Measurements from ENCODE around the gene THYN1.

Gene THYN1

DNA sequence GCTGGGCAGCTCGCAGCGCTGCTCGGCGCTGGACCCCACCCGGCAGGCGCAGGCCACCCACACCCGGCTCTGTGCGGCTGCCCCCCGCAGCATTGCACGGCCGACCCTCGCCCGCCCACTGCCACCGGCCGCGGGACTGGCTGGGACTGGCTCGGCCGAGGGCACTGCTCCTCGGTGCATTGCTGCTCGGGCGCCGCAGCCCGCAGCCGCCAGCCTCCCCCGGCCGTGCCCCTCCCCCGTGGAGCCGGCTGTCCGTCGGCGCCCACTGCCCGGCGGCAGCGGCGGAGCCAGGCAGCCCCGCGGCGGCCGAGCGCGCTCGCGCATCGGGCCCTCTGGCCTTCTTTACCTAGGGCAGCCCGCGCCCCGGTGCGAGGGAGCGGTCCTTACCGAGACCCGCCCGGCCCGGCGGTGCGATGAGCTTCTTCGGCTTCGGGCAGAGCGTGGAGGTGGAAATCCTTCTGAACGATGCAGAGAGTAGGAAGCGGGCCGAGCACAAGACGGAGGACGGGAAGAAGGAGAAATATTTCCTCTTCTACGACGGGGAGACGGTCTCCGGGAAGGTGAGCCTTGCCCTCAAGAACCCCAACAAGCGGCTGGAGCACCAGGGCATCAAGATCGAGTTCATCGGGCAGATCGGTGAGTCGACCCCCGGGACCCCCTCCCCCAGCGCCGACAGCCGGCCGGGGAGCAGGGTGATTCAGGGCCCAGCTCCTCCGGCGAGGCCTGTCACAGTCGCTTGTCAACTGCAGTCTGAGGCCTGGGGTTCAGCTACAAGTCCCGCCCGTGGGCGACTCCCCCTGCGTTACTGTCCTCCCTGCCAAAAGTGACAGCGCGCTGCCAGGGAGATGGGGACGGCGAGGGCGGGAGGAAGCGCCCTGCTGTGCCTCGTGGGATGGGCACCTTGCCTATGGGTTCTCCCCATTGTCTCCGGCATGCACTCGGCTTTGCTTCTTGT is 28.2 kb downstream of the THYN1 start:
- DNase-seq (ENCODE audit: extremely low read depth in 1 of 2, low read depth in 1 of 2): peak; percentile 25 to 52

DNA sequence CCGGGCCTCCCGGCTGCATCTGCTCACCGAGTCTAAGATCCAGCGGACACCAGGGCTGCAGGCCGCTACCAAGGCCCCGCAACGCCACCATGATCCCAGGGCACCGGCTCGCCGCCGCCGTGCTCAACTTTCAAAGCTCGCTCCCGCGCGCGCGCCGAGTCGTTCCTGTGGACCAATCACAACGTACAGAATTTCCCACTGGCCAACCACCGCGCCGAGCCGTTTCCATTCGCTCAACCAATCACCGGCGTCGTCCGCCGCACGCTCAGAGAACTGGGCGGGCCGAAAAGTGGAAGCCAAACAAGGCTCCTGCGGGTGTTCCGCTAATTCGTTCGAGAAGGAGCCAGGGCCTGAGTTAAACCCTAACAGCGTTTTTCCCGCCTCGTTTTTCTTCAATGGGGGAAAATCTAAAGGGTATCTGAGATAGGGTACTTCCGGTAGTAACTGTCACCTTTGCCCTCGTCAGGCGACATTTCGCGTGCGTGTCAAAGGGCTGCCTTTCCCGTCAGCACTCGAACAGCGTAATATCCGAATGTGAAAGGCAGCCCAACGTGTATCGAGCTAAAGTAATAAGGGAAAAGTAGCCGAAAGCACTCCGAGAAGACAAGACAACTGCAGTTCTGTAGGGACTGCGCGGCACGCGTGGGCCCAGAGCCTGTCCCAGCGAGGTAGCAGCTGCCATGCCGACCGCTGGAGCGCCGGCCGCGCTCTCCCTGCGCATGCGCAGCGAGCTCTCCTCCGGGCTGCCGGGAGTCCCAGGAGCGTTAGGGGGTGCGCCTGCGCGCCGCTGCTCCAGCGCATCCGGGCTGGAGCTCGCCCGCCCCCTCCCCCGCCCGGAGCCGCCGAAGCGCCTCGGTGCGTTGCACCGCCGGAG is 29.1 kb downstream of the THYN1 start, which contains the start of the genes NCAPD3 and VPS26B:
Gene NCAPD3 (minus strand): TSS at position 132 of the 874 bp plus-strand sequence. CDS start 41 bp downstream, at position 91.
Gene VPS26B (plus strand): TSS at position 836 of the 874 bp plus-strand sequence. CDS start 452 bp downstream, outside the sequence.
- peak; percentile 91 to 95 for DNase-seq (ENCODE audit: extremely low read depth in 1 of 2, low read depth in 1 of 2)

DNA sequence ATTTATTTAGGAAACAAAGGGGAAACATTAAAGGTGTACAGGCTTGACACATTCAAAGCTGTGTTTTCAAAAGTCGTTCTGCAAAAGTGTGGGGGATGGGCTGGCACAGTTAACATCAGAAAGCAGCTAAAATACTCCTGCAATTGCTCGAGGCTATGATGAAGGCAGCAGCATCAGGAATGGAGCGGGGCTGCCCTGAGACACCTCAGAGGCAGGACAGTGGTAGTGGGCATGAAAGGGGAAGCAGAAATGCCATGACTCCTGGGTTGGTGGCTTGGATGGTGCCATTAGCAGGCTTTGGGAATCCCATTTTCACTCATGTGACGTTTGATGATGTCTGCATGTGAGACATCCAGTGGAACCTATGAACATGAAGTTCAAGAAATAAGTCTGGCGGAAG is 30.0 kb downstream of the THYN1 start:
- DNase-seq (ENCODE audit: extremely low read depth in 1 of 2, low read depth in 1 of 2): no peak

DNA sequence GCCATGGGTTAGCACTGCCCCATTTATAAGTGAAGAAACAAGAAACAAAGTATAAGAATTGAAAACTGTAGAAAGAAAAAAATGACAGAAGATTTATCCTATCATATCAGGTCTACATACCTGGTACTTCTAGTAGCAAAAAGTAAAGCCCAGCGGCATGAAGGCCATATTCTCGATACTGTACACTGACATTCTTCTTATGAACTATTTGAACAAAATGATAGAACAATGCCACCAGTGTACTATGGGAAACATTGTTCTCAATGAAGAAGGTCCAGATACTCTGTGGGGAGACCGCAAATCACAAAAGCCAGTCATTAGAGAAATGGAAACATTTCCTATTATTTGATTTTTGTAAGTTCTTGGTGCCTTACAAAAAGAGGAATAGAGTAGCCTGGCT is 36.3 kb downstream of the THYN1 start:
- DNase-seq (ENCODE audit: extremely low read depth in 1 of 2, low read depth in 1 of 2): no peak

DNA sequence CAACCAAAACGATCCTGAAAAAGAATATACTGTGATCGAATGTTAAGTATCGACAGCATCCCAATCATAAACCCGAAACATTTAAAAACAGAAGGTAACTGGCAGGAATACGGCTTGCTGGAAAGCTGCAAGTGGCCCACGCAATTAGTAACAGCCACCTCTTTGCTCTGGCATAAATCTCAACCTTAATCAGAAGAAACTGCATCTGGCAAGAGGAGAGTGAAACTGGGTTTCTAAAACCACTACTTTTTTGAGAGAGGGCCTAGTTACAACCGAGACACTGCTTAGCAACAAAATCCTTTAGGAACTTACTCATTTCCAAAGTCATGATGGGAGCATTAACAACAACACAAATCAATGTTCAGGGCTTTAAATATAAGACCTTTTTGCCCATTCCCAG is 37.3 kb downstream of the THYN1 start:
- no peak for DNase-seq (ENCODE audit: extremely low read depth in 1 of 2, low read depth in 1 of 2)

DNA sequence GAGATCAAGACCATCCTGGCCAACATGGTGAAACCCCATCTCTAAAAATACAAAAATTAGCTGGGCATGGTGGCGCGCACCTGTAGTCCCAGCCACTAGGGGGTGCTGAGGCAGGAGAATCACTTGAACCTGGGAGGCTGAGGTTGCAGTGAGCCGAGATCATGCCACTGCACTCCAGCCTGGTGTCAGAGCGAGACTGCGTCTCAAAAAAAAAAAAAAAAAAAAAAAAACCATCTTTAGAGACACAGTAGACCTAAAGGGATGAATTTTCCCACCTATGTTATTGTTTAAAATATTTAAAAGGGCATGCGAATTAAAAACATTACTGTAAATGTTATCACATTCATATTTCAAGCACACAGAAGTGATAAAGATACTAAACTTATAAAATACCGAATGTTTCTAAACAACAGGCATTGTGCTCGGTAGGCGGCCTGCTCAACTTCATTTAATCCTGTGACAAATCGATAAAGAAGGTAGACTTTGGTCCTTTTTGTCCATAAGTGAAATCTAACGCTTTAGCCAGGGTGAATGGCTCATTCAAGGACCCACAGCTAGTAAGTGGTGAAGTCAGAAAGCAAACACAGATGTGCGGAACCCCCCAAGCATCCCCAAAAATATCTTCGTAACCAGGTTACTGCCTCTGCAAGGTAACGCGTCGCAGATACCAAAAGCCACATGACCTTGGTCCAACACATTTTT is 45.5 kb downstream of the THYN1 start:
- peak in 1 of 2 donors; percentile 42 for DNase-seq (ENCODE audit: extremely low read depth in 1 of 2, low read depth in 1 of 2)

DNA sequence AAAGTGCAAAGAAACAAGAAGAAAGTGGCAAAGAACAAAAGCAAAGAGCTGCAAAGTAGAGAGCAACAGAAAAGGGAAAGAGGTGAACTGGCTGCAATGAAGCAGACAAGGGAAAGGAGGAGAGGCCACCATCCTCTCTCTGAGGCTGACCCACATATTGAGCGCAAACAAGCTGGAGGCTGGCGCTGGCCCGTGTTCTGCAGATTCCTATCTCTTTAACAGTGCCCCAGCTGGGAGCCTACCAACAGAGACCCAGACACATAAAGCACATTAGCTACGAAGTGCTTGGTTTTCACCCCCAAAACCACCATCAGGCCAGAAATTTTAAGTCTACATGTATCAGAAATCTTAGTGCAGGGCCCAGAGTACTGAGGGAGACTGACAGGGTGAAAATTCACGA is 47.0 kb downstream of the THYN1 start:
- DNase-seq (ENCODE audit: extremely low read depth in 1 of 2, low read depth in 1 of 2): no peak

DNA sequence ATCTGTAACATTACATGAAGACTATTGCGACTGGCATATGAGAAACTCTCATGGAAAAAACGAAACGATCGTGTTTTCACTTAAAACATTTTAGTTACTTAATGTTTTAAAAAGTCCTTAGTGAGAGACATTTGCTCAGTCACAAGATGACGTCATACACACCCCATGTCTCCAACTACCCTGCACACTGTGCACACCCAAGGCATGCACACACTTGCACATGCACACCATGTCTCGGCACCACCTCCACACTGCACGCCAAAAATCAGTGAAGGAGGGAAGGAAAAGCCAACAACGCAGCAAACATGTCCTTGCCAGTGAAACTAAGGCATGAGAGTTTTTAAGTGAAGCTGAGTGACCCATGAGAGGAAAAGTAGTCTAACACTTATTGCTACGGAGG is 47.4 kb downstream of the THYN1 start:
- DNase-seq (ENCODE audit: extremely low read depth in 1 of 2, low read depth in 1 of 2): no peak

DNA sequence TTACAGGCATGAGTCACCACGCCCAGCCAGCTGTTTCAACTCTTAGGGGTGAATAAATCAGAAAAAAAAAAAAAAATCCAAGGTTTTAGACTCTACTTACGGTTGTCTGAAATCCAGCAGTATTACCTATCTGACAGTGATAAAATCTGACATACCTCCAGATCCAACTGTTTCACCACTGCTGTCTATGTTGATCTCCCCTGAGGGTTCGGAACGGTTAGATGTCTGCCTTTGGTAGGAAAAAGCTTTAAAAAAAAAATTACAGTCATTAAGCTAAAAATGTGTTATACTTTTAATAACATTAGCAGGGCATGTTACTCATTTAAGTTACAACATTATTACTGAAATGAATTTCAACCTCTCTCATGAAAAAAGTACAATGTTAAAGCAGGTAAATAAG is 50.5 kb downstream of the THYN1 start:
- DNase-seq (ENCODE audit: extremely low read depth in 1 of 2, low read depth in 1 of 2): no peak

DNA sequence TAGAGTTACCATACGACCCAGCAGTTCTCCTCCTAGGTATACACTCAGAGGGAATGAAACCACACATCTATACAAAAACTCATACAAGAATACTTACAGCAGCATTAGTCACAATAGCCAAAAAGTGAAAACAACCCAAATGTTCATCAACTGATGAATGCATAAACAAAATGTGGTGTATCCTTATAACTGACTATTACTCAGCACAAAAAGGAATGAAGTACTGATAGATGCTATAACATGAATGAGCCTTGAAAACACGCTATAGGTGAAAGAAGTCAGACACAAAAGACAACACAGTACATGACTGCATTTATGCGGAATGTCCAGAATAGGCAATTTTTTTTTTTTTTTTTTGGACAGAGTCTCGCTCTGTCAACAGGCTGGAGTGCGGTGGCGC is 52.5 kb downstream of the THYN1 start:
- no peak for DNase-seq (ENCODE audit: extremely low read depth in 1 of 2, low read depth in 1 of 2)

DNA sequence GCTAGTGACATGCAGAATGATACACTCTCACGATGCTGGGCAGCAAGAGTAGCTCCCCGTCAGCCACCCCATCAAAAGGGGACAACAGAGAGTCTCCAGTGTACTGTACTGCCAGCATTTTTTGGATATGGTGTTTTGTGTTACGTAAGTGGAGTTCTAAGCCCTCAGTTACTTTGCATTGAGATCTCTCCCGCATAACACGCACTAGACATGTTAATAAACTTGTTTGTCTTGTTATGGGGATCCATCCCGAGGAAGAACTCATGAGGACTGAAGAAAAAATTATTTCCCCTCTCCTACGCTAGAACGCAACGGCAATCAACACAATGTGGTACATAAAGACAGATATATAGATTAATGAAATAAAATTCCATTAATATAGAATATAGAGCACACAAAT is 53.6 kb downstream of the THYN1 start:
- no peak for DNase-seq (ENCODE audit: extremely low read depth in 1 of 2, low read depth in 1 of 2)

All from stimulated activated CD8-positive, alpha-beta memory T cell treated with anti-CD3 and anti-CD28 coated beads, Interleukin-7, amount 100 ng/mL, for 48 hours (primary cell).